Thyroid gland (tissue), 4 donors: ENCODE data around the gene ELP4. TPM values are rescaled to one million over a fixed set of nuclear protein-coding genes. Genes with fewer than 3 reads are reported as not detected.

ENCODE experiments used
- DNase-seq, 2 donors: peaks; one replicate each; pipeline ENCODE4 v3.0.0-alpha.2; 2019
- H3K27ac ChIP-seq, 3 donors: fragments of 200-600 bp; sonication (generic); 1 replicate in 2 of 3; 2 replicates in 1 of 3; pipeline ENCODE4 v1.5.1; 2016 to 2019; ENCODE audit warnings: mild to moderate bottlenecking in 1 of 3, moderate library complexity in 1 of 3
- H3K27me3 ChIP-seq: fragments of 200-600 bp; sonication (generic); one replicate; pipeline ENCODE4 v1.5.1; 2019
- H3K36me3 ChIP-seq, 2 donors: fragments of 200-600 bp; sonication (generic); one replicate each; pipeline ENCODE4 v1.5.1; 2016 to 2019
- H3K4me1 ChIP-seq, 2 donors: fragments of 200-600 bp; sonication (generic); one replicate each; pipeline ENCODE4 v1.5.1; 2017 to 2019
- H3K4me3 ChIP-seq, 3 donors: fragments of 200-600 bp; sonication (generic); replicated peaks in 1 of 3; 1 replicate in 2 of 3; 2 replicates in 1 of 3; pipeline ENCODE4 v1.5.1; 2016; ENCODE audit warnings: mild to moderate bottlenecking in 1 of 3
- H3K9me3 ChIP-seq: fragments of 200-600 bp; sonication (generic); one replicate; pipeline ENCODE4 v1.5.1; 2017
- CTCF ChIP-seq, 6 experiments: fragments of 200-600 bp in 3 of 6; fragments of 450-650 bp in 3 of 6; sonication (generic) in 3 of 6; IDR thresholded peaks; one replicate each; pipeline ENCODE4 v1.5.1; 2016 to 2019; ENCODE audit warnings: antibody characterized with exemption in 6 of 6, mild to moderate bottlenecking in 2 of 6, inconsistent platforms in 1 of 6, moderate library complexity in 1 of 6
- POLR2A ChIP-seq, 2 donors: fragments of 450-650 bp; IDR thresholded peaks; one replicate each; pipeline ENCODE4 v1.6.1; 2017; ENCODE audit warnings: antibody characterized with exemption in 2 of 2, mild to moderate bottlenecking in 2 of 2, moderate library complexity in 1 of 2
- WGBS, 2 donors: methylation state at CpG; one replicate each; pipeline ENCODE4 v1.1.5; 2017; 5-methylcytosine and 5-hydroxymethylcytosine counted together
- intact Hi-C: fragments of 100-400 bp; cut with DNase I; formaldehyde crosslinking; loops from one replicate; pipeline ENCODE4 v1.15.1; 2023
- total RNA-seq, 4 donors: library from RNA; depleted of rRNA; stranded (reverse); fragments of >200 nt; gene quantifications; one replicate each; pipeline ENCODE4 v1.2.3, GENCODE V29; 2016

Gene ELP4
- total RNA-seq, 4 donors from 2014 or later, result 27.4 to 36.5 (median 33.0) TPM

GRCh38 chr11:31794548-31794947, 285.0 kb downstream of the ELP4 start:
- TF ChIP-seq POLR2A (IDR thresholded peaks at IDR 0.05), result no peak
- no peak for TF ChIP-seq CTCF (IDR thresholded peaks at IDR 0.05)
- peaks cover 13% of the 10 kb centered on the region in 2 donors for H3K4me1 ChIP-seq
- no peak overlapping the region for H3K4me3 ChIP-seq
- peaks cover 35% of the 10 kb centered on the region for H3K27me3 ChIP-seq
- WGBS, 2 donors, result 81 to 84% methylated on average over 4 of the region's 4 CpGs
- H3K27ac ChIP-seq, result no peak overlapping the region
- no peak for DNase-seq
- no peaks in the 10 kb centered on the region for H3K36me3 ChIP-seq
- intact Hi-C loops, result no loop called here
- no peaks in the 10 kb centered on the region for H3K9me3 ChIP-seq

GRCh38 chr11:31795706-31796498, 286.3 kb downstream of the ELP4 start:
- DNase-seq, result no peak
- TF ChIP-seq CTCF (IDR thresholded peaks at IDR 0.05), result no peak
- TF ChIP-seq POLR2A (IDR thresholded peaks at IDR 0.05), result no peak
- Histone ChIP-seq H3K9me3 (no peaks in the 10 kb centered on the region), H3K4me1 (peaks cover 13 to 15% of the 10 kb centered on the region in 2 donors), H3K27me3 (peaks cover 48% of the 10 kb centered on the region), H3K4me3 (no peak overlapping the region), H3K36me3 (no peaks in the 10 kb centered on the region), H3K27ac (no peak overlapping the region)
- 42% methylated on average over 22 of the region's 22 CpGs for WGBS, 2 donors
- intact Hi-C loops, result no loop called here

- TF ChIP-seq CTCF (IDR thresholded peaks at IDR 0.05) (no peak), POLR2A (IDR thresholded peaks at IDR 0.05) (no peak)
- Histone ChIP-seq H3K9me3 (no peaks in the 10 kb centered on the region), H3K4me1 (peaks cover 13 to 15% of the 10 kb centered on the region in 2 donors), H3K4me3 (no peak overlapping the region), H3K27me3 (peaks cover 56% of the 10 kb centered on the region), H3K27ac (no peak overlapping the region), H3K36me3 (no peaks in the 10 kb centered on the region)
- 14 to 15% methylated on average over 19 of the region's 19 CpGs for WGBS, 2 donors
- intact Hi-C loops, result no loop called here
- no peak for DNase-seq
These were observed 287.1 kb downstream of the ELP4 start for GRCh38 chr11:31796499-31797189.

GRCh38 chr11:31797190-31798056, 287.9 kb downstream of the ELP4 start:
- H3K4me3 ChIP-seq, result no peak overlapping the region
- no peaks in the 10 kb centered on the region for H3K9me3 ChIP-seq
- H3K4me1 ChIP-seq, result peaks cover 13 to 15% of the 10 kb centered on the region in 2 donors
- H3K27me3 ChIP-seq, result peaks cover 61% of the 10 kb centered on the region
- H3K27ac ChIP-seq, result no peak overlapping the region
- intact Hi-C loops, result no loop called here
- no peak for DNase-seq
- no peaks in the 10 kb centered on the region for H3K36me3 ChIP-seq
- 11 to 13% methylated on average over 31 of the region's 31 CpGs for WGBS, 2 donors
- TF ChIP-seq POLR2A (IDR thresholded peaks at IDR 0.05) (no peak), CTCF (IDR thresholded peaks at IDR 0.05) (no peak)
